ENCODE measurements around the gene PLEK. TPM values are rescaled to one million over a fixed set of nuclear protein-coding genes. Genes with fewer than 3 reads are reported as not detected.

The PLEK gene
- total RNA-seq, 1 experiment from 2014 or later: not detected

DNA sequence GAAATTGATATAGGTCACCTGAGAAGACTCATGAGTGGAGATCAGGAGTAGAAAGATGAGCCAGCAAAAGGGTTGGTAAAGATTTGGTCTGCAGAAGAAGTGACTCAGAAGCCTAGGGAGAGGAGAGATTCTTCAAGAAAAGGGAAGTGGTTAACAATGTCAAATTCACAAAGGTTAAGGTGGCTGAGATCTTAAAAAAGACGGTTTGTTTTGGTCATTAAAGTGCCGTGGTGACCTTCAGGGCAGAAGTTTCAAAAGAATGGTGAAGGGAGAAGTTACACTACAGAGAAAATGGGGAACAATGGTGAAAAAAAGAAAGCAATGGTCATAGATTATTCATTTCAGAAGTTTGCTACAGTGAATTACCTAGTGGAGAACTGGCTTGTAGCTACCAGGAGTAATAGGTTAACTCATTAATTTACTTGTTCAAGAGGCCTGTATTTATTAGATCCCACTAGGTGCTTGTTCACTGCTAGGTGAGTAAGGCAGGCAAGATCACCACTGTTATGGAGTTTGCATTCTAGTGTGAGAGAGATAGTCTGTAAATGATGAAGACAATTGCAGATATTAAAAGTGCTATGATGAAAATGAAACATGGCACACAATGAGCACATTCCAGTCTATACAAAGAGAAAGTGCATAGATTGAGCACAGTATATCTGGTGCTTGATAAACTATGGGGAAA, 59.0 kb downstream of the PLEK start:
- Histone ChIP-seq H3K9ac (ENCODE audit: low read length) (no peak overlapping the region), H3K27ac (ENCODE audit: low read length) (no peak overlapping the region), H4K20me1 (ENCODE audit: low read length) (no peaks in the 10 kb centered on the region), H3K79me2 (ENCODE audit: low read length) (no peaks in the 10 kb centered on the region), H3K27me3 (ENCODE audit: low read length) (no peaks in the 10 kb centered on the region), H3K4me3 (ENCODE audit: low read length) (no peak overlapping the region), H3K9me2 (replicated peaks; ENCODE audit: low read length) (no peaks in the 10 kb centered on the region), H3K4me1 (ENCODE audit: insufficient read depth, low read length) (peaks cover 13% of the 10 kb centered on the region), H2AFZ (ENCODE audit: low read length) (no peak overlapping the region), H3K36me3 (ENCODE audit: low read depth, low read length) (no peaks in the 10 kb centered on the region), H3F3A (ENCODE audit: low read length, unreplicated experiment) (no peaks in the 10 kb centered on the region), H3K9me3 (ENCODE audit: low read length) (no peaks in the 10 kb centered on the region), H3K4me2 (ENCODE audit: low read length) (no peak overlapping the region)
- DNase-seq (no peak), ATAC-seq (no peak)
- intact Hi-C loops (cut with micrococcal nuclease): no loop called here
- POLR2A ChIA-PET (ENCODE audit: unreplicated experiment): no interaction called here
- TF ChIP-seq, protein P1, sequence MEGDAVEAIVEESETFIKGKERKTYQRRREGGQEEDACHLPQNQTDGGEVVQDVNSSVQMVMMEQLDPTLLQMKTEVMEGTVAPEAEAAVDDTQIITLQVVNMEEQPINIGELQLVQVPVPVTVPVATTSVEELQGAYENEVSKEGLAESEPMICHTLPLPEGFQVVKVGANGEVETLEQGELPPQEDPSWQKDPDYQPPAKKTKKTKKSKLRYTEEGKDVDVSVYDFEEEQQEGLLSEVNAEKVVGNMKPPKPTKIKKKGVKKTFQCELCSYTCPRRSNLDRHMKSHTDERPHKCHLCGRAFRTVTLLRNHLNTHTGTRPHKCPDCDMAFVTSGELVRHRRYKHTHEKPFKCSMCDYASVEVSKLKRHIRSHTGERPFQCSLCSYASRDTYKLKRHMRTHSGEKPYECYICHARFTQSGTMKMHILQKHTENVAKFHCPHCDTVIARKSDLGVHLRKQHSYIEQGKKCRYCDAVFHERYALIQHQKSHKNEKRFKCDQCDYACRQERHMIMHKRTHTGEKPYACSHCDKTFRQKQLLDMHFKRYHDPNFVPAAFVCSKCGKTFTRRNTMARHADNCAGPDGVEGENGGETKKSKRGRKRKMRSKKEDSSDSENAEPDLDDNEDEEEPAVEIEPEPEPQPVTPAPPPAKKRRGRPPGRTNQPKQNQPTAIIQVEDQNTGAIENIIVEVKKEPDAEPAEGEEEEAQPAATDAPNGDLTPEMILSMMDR (conservative IDR thresholded peaks at IDR 0.05; ENCODE audit: low read depth, low read length): no peak
- no peak for TF ChIP-seq EZH2phosphoT487 (IDR thresholded peaks at IDR 0.05; ENCODE audit: borderline replicate concordance, low read length)
- no peak for TF ChIP-seq EZH2 (IDR thresholded peaks at IDR 0.05; ENCODE audit: low read length, unreplicated experiment)
- BruUV-seq (replicated peaks): no TSS peak
- CTCF ChIA-PET: no interaction called here

DNA sequence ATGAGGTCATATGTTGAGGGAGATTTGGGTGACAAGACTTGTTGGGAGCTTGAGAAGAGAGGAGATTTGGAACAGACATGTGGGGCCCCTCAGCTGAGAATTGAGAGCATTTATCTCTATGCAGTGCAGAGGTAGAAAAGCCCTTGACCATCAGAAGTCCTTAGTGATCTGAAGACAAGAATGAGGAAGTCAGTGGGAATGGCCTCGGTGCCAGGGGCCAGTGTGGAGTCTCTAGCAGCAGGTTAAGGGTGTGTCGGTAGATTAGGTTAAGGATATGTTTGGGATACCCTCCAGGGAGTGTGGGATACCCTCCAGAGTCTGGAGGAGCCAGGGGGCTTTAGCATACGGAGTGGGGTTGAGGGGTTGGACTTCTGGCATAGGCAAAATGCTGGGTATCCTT, 60.4 kb downstream of the PLEK start:
- Histone ChIP-seq H3K36me3 (ENCODE audit: low read depth, low read length) (no peaks in the 10 kb centered on the region), H3K4me2 (ENCODE audit: low read length) (no peak overlapping the region), H3K27me3 (ENCODE audit: low read length) (no peaks in the 10 kb centered on the region), H4K20me1 (ENCODE audit: low read length) (no peaks in the 10 kb centered on the region), H3K79me2 (ENCODE audit: low read length) (no peaks in the 10 kb centered on the region), H3F3A (ENCODE audit: low read length, unreplicated experiment) (no peaks in the 10 kb centered on the region), H3K9ac (ENCODE audit: low read length) (no peak overlapping the region), H3K27ac (ENCODE audit: low read length) (no peak overlapping the region), H2AFZ (ENCODE audit: low read length) (no peak overlapping the region), H3K9me3 (ENCODE audit: low read length) (no peaks in the 10 kb centered on the region), H3K4me1 (ENCODE audit: insufficient read depth, low read length) (peaks cover 13% of the 10 kb centered on the region), H3K9me2 (replicated peaks; ENCODE audit: low read length) (no peaks in the 10 kb centered on the region), H3K4me3 (ENCODE audit: low read length) (no peak overlapping the region)
- DNase-seq (no peak), ATAC-seq (no peak)
- intact Hi-C loops (cut with micrococcal nuclease): no loop called here
- TF ChIP-seq, protein P1 (conservative IDR thresholded peaks at IDR 0.05; ENCODE audit: low read depth, low read length): no peak
- TF ChIP-seq EZH2phosphoT487 (IDR thresholded peaks at IDR 0.05; ENCODE audit: borderline replicate concordance, low read length) (no peak), EZH2 (IDR thresholded peaks at IDR 0.05; ENCODE audit: low read length, unreplicated experiment) (no peak)
- CTCF ChIA-PET: no interaction called here
- BruUV-seq (replicated peaks): no TSS peak
- POLR2A ChIA-PET (ENCODE audit: unreplicated experiment): no interaction called here

DNA sequence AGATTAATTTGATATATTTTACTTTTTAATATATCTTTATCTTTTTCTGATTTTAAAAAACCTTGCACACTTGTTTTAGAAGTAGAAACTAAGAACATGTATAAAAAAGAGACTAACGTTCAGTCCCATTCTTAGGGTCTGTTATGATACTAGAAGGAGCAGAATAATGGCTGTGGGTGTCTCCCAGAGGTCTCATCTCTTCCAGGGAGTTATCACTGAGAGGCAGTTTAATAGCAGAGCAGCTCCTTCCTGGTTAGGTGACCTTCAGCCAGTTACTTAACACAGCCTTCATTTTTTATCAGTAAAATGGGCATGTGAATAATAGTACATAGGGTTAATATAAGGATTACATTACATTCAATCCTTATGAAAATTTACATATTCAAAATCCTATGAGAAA, 61.4 kb downstream of the PLEK start:
- Histone ChIP-seq H3K79me2 (ENCODE audit: low read length) (no peaks in the 10 kb centered on the region), H3K4me3 (ENCODE audit: low read length) (no peak overlapping the region), H2AFZ (ENCODE audit: low read length) (no peak overlapping the region), H3K4me2 (ENCODE audit: low read length) (no peak overlapping the region), H3K27me3 (ENCODE audit: low read length) (no peaks in the 10 kb centered on the region), H3F3A (ENCODE audit: low read length, unreplicated experiment) (no peaks in the 10 kb centered on the region), H3K9me2 (replicated peaks; ENCODE audit: low read length) (no peaks in the 10 kb centered on the region), H3K9ac (ENCODE audit: low read length) (no peak overlapping the region), H3K4me1 (ENCODE audit: insufficient read depth, low read length) (peaks cover 13% of the 10 kb centered on the region), H3K27ac (ENCODE audit: low read length) (no peak overlapping the region), H4K20me1 (ENCODE audit: low read length) (no peaks in the 10 kb centered on the region), H3K36me3 (ENCODE audit: low read depth, low read length) (no peaks in the 10 kb centered on the region), H3K9me3 (ENCODE audit: low read length) (no peaks in the 10 kb centered on the region)
- TF ChIP-seq EZH2 (IDR thresholded peaks at IDR 0.05; ENCODE audit: low read length, unreplicated experiment): no peak
- TF ChIP-seq, protein P1 (conservative IDR thresholded peaks at IDR 0.05; ENCODE audit: low read depth, low read length): no peak
- TF ChIP-seq EZH2phosphoT487 (IDR thresholded peaks at IDR 0.05; ENCODE audit: borderline replicate concordance, low read length): no peak
- intact Hi-C loops (cut with micrococcal nuclease): no loop called here
- no peak for ATAC-seq
- no TSS peak for BruUV-seq (replicated peaks)
- no peak for DNase-seq
- ChIA-PET CTCF (no interaction called here), POLR2A (ENCODE audit: unreplicated experiment) (no interaction called here)

Data from PC-3 (cell line).